SK-N-MC (cell line): ENCODE results near the gene BCR.

Source experiments
- DNase-seq: peaks from one replicate; pipeline ENCODE4 v3.0.0-alpha.2; 2011; ENCODE audit warnings: low read depth, low spot score
- H3K27ac ChIP-seq: fragments of 200-600 bp; sonication (generic); 2 replicates; pipeline ENCODE4 v1.5.1; 2016; ENCODE audit warnings: mixed run types
- H3K36me3 ChIP-seq: fragments of 200-600 bp; sonication (generic); 2 replicates; pipeline ENCODE4 v1.6.1; 2017; ENCODE audit warnings: antibody characterized with exemption, low read length, mixed read lengths; ENCODE audit not compliant: insufficient read depth
- H3K4me3 ChIP-seq: fragments of 200-600 bp; sonication (generic); 2 replicates; pipeline ENCODE4 v1.5.1; 2016
- H3K9ac ChIP-seq: fragments of 200-600 bp; sonication (generic); 2 replicates; pipeline ENCODE4 v1.8.0; 2017; ENCODE audit warnings: mixed run types, mixed read lengths; ENCODE audit not compliant: insufficient read length
- H3K9me3 ChIP-seq: fragments of 200-600 bp; sonication (generic); 2 replicates; pipeline ENCODE4 v1.6.1; 2017; ENCODE audit warnings: low read depth, mild to moderate bottlenecking, antibody characterized with exemption, low read length, moderate library complexity, mixed read lengths
- EZH2 ChIP-seq: fragments of 200-600 bp; sonication (generic); IDR thresholded peaks from one replicate; pipeline ENCODE4 v1.6.1; 2017; ENCODE audit warnings: antibody characterized with exemption
- FOXP2 ChIP-seq: optimal IDR thresholded peaks from 2 replicates; pipeline ENCODE3; 2011; ENCODE audit warnings: mild to moderate bottlenecking, moderate library complexity; ENCODE audit not compliant: insufficient read depth; ENCODE audit errors: extremely low read length, control extremely low read depth
- POLR2AphosphoS5 ChIP-seq: IDR thresholded peaks from 2 replicates; pipeline ENCODE4 v1.6.1; 2012; ENCODE audit warnings: mild to moderate bottlenecking, low read depth, low read length, borderline replicate concordance

Gene BCR

GRCh38 chr22:23233752-23234408 lies 53.6 kb downstream of the BCR start:
- Histone ChIP-seq H3K36me3 (peaks cover 5% of the 10 kb centered on the region; the same call in 1 of the 2 replicates), H3K9ac (no peak overlapping the region), H3K9me3 (peaks cover under 1% of the 10 kb centered on the region; the same call in 1 of the 2 replicates), H3K27ac (no peak overlapping the region), H3K4me3 (no peak overlapping the region)
- DNase-seq, result no peak
- TF ChIP-seq FOXP2 (no peak), POLR2AphosphoS5 (no peak), EZH2 (no peak)

- TF ChIP-seq EZH2, result no peak
- no peak for TF ChIP-seq POLR2AphosphoS5
- TF ChIP-seq FOXP2, result no peak
- Histone ChIP-seq H3K9ac (no peak overlapping the region), H3K36me3 (peaks cover 1% of the 10 kb centered on the region; the same call in 1 of the 2 replicates), H3K4me3 (no peak overlapping the region), H3K9me3 (no peaks in the 10 kb centered on the region), H3K27ac (no peak overlapping the region)
- DNase-seq, result no peak
These were observed 54.3 kb downstream of the BCR start for GRCh38 chr22:23234409-23235161.

- no peak overlapping the region for H3K9ac ChIP-seq
- no peaks in the 10 kb centered on the region for H3K9me3 ChIP-seq
- TF ChIP-seq FOXP2, result no peak
- TF ChIP-seq POLR2AphosphoS5, result no peak
- no peak for TF ChIP-seq EZH2
- no peaks in the 10 kb centered on the region for H3K36me3 ChIP-seq
- H3K4me3 ChIP-seq, result no peak overlapping the region
- no peak overlapping the region for H3K27ac ChIP-seq
- DNase-seq, result no peak
These were observed 55.1 kb downstream of the BCR start for GRCh38 chr22:23235425-23235824.

GRCh38 chr22:23236026-23236425 lies 55.7 kb downstream of the BCR start:
- Histone ChIP-seq H3K4me3 (no peak overlapping the region), H3K9ac (no peak overlapping the region), H3K9me3 (no peaks in the 10 kb centered on the region), H3K36me3 (no peaks in the 10 kb centered on the region), H3K27ac (no peak overlapping the region)
- TF ChIP-seq FOXP2 (no peak), EZH2 (no peak), POLR2AphosphoS5 (no peak)
- DNase-seq, result no peak

DNA sequence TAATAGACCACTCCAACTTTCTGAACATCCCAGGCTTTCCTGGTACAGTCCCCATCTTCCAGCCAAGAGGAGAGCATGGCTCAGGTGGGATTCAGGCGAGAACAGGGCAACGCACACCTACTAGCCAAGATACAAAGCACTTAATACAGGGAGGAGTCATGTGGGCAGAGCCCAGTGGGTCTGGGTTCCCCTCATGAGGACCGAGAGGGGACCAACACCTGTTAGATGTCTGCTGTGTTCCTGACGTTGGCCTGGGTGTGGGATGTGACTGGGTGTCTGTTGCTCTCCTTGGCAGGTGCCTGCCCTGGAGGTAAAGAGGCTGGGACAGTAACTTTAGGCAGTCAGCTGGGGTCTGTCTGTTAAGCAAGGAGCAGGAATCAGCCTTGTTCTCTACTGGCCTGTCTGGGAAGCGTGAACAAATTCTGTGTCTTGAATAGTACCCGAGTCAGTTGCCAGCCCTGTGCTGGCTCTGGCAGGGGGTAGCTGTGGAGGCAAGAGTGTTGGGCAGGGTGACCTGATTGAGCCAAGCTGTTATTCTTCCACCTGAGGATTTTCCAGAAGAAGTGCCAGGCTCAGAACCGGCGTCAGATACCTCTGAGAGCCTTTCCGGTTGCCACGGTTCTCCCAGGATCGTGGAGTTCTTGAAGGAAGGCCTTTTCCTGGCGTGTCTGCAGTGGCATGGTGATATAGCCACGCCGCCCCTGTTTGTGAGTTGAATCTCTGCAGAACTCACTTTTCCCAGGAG lies 56.3 kb downstream of the BCR start:
- H3K27ac ChIP-seq, result no peak overlapping the region
- H3K4me3 ChIP-seq, result no peak overlapping the region
- H3K9me3 ChIP-seq, result no peaks in the 10 kb centered on the region
- no peak for TF ChIP-seq EZH2
- no peak for TF ChIP-seq POLR2AphosphoS5
- no peak for TF ChIP-seq FOXP2
- H3K36me3 ChIP-seq, result no peaks in the 10 kb centered on the region
- no peak for DNase-seq
- no peak overlapping the region for H3K9ac ChIP-seq

DNA sequence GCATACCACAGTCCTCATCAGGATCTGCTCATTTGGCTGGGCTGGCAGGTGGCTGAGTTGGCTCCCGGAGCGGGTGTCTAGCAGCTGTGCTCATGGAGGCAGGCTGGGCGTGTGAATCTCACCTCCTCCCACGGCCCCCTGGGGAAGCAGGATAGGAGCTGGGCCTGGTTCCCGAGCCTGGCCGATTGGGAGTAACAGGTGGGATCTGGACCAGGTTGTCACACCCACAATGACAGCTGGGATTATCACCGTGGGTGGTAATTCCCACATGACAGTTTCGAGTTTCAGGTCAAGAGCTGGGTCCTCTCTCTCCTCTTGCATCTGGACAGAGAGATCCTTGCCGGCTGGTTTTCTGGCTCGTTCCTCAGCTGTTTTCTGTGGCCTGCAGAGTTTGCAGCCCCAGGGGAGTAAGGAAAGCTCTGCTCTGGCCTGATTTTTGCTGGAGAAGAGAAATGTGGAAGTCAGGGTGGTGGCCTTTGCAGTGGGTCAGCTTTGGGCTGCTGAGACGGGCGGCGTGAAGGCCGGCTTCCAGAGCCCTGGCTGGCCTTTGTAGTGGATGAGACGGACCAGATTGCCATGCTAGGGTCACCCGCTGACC lies 57.0 kb downstream of the BCR start:
- Histone ChIP-seq H3K9me3 (no peaks in the 10 kb centered on the region), H3K27ac (no peak overlapping the region), H3K36me3 (no peaks in the 10 kb centered on the region), H3K9ac (no peak overlapping the region), H3K4me3 (no peak overlapping the region)
- DNase-seq, result no peak
- TF ChIP-seq EZH2 (no peak), POLR2AphosphoS5 (no peak), FOXP2 (no peak)

DNA sequence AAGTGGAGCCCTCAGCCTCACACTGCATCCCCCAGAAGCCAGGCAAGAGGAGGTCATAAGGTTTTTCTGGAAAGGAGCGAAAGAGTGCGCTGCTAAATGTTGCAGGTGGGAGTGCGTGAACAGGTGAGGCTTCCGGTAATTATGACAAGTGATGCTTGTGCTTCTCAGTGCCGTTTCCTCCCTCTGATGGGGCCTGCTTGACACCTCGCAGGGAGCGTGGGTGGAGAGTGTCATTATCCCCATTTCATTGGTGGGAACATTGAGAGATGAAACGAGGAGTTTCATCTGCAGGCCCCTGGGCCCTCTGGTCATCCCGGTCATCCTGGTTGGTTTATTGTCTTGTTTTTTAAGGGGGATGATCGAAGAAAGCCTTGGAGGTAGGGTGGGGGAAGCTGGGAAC lies 57.5 kb downstream of the BCR start:
- H3K9ac ChIP-seq, result no peak overlapping the region
- H3K9me3 ChIP-seq, result no peaks in the 10 kb centered on the region
- no peak overlapping the region for H3K27ac ChIP-seq
- H3K36me3 ChIP-seq, result no peaks in the 10 kb centered on the region
- H3K4me3 ChIP-seq, result no peak overlapping the region
- no peak for TF ChIP-seq EZH2
- no peak for TF ChIP-seq POLR2AphosphoS5
- no peak for TF ChIP-seq FOXP2
- DNase-seq, result no peak

DNA sequence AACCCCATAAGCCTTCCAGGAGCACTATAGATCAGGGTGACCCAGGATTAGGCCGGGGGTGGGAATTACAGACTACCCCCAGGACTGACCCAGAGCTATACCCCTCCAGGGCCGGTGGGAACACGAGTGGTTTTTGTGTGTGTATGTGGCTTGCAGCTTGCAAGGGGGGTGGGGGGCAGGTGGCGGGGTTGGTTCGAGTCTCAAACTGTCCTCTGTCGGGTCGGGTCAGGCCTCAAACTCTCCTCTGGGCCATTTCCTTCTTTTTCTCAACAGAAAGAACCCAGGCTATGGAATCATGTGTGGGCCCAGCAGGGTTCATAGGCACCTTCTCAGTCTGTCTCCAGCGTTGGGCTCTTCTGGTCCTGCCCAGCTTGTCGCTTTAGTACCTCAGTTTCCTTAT lies 58.4 kb downstream of the BCR start:
- DNase-seq, result no peak
- Histone ChIP-seq H3K27ac (no peak overlapping the region), H3K36me3 (no peaks in the 10 kb centered on the region), H3K9me3 (no peaks in the 10 kb centered on the region), H3K4me3 (no peak overlapping the region), H3K9ac (no peak overlapping the region)
- TF ChIP-seq FOXP2 (no peak), POLR2AphosphoS5 (no peak), EZH2 (no peak)
